ENCODE results near the gene TMC7. TPM values are rescaled to one million over a fixed set of nuclear protein-coding genes. Genes with fewer than 3 reads are reported as not detected.

Gene TMC7
- total RNA-seq, 1 donor from 2014 or later: 18.6 TPM

- no peak for DNase-seq (ENCODE audit: low spot score)
These were observed 105.7 kb downstream of the TMC7 start for GRCh38 chr16:19089410-19089955.

GRCh38 chr16:19090916-19091315 lies 107.2 kb downstream of the TMC7 start:
- no peak for DNase-seq (ENCODE audit: low spot score)

GRCh38 chr16:19092653-19093410 lies 109.1 kb downstream of the TMC7 start:
- no peak for DNase-seq (ENCODE audit: low spot score)

DNA sequence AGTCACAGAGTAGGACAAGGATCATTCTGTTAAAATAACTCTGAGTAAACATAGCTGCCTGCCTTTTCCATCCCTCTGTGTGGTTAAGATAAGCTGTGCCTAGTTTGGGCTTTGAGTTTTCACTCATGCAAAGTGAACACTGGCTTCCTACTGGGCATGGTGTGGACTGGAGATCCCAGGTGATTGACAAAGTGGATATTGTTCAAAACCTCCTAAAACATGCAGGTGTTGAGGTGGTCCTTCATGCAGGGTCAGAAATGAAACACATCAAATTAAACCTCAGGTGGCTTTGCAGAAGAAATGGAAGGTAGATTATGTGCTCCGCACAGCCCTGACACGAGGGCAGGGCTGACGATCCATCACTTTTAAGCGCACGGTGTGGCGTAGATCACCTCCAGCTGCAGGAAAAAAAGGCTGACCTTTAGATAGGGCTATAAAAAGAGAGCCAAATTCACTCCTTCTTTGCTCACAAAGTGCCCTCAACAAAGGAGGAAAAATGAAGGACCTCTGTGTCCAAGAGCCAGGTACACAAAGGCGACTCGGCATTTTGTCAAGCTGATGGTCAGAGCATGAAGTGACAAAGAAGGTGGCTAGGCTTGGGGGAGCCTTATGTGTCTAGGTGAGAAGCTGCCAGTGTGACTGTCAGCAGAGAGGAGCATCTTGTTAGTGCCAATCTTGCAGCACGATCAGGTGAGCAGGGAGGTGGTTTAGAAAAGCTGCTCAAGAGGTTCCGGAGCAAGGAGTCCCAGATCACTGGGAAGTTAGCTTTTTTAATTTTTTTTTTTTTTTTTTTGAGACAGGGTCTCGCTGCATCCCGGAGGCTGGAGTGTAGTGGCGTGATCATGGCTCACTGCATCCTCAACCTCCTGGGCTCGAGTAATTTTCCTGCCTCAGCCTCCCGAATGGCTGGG lies 110.2 kb downstream of the TMC7 start:
- no peak for DNase-seq (ENCODE audit: low spot score)

DNA sequence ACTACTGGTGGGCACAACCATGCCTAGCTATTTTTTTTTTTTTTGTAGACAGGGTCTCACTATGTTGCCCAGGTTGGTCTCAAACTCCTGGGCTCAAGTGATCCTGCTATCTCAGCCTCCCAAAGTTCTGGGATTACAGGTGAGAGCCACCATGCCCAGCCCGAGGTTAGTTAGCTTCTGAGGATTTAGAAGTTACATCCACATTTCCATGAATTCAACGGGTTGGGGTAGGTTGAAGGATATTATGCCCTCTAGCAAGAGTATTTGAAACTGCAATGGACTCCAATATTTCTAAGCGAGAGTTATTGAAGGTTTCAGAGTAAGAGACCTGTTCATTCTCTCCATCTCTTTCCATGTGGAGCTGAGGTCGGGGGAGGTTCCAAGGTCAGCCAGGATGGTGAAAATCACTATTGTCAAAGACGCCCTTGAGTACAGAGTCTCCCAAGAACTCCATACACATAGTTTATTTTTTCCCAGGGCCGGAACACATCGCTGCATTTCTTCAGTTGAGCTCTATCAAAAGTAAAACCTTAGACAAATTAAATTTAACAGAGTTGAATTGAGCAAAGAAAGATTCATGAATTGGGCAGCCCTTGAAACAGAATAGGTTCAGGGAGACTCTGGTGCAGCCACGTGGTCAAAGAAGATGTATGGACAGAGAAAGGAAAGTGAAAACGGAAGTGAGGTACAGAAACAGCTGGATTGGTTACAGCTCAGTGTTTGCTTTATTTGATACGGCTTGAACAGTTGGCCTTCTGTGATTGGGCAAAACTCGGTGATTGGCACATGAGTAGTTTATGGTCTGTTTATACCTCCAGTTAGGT lies 111.0 kb downstream of the TMC7 start:
- DNase-seq (ENCODE audit: low spot score): no peak

- no peak for DNase-seq (ENCODE audit: low spot score)
These were observed 111.9 kb downstream of the TMC7 start for GRCh38 chr16:19095654-19096053.

GRCh38 chr16:19098173-19098572 lies 114.4 kb downstream of the TMC7 start:
- no peak for DNase-seq (ENCODE audit: low spot score)

GRCh38 chr16:19102187-19102872 lies 118.6 kb downstream of the TMC7 start:
- DNase-seq (ENCODE audit: low spot score): no peak

GRCh38 chr16:19104607-19105006 lies 120.9 kb downstream of the TMC7 start:
- DNase-seq (ENCODE audit: low spot score): no peak

GRCh38 chr16:19105131-19105530 lies 121.4 kb downstream of the TMC7 start:
- DNase-seq (ENCODE audit: low spot score): no peak

GRCh38 chr16:19105891-19106624 lies 122.3 kb downstream of the TMC7 start:
- DNase-seq (ENCODE audit: low spot score): no peak

DNA sequence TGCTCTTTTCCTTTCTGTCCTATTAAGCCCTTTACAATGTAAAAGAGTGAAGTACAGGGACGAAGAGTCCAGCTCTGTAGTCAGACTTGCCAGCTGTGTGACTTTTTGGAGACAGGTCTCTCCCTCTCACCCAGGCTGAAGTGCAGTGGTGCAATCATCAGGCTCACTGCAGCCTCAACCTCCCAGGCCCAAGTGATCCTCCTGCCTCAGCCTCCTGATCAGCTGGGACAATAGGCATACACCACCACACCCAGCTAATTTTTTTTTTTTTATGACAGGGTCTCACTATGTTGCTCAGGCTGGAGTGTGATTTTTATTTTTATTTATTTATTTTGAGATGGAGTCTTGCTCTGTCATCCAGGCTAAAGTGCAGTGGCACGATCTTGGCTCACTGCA lies 122.9 kb downstream of the TMC7 start:
- no peak for DNase-seq (ENCODE audit: low spot score)

- DNase-seq (ENCODE audit: low spot score): no peak
These were observed 124.9 kb downstream of the TMC7 start for GRCh38 chr16:19108409-19109287.

DNA sequence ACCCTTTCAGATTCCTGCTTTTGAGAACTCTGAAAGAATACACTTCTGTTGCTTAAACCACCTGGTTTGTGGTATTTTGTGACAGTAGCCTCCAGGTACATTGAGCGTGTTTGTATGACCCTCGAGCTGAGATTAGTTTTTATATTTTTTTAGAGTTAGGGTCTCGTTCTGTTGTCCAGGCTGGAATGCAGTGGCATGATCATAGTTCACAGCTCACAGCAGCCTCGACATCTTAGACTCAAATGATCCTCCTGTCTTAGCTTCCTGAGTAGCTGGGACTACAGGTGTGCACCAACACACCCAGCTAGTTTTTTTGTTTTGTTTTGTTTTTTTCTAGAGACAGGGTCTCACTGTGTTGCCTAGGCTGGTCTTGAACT lies 125.5 kb downstream of the TMC7 start:
- DNase-seq (ENCODE audit: low spot score): no peak

- no peak for DNase-seq (ENCODE audit: low spot score)
These were observed 127.0 kb downstream of the TMC7 start for GRCh38 chr16:19110537-19111360.

- DNase-seq (ENCODE audit: low spot score): no peak
These were observed 128.3 kb downstream of the TMC7 start for GRCh38 chr16:19112099-19112407.

All from ureter (tissue), 1 donor.